ENCODE data around the gene NPAS4. TPM values are rescaled to one million over a fixed set of nuclear protein-coding genes. Genes with fewer than 3 reads are reported as not detected.

NPAS4 gene
- total RNA-seq, 1 experiment from 2014 or later, result 0.79 TPM

DNA sequence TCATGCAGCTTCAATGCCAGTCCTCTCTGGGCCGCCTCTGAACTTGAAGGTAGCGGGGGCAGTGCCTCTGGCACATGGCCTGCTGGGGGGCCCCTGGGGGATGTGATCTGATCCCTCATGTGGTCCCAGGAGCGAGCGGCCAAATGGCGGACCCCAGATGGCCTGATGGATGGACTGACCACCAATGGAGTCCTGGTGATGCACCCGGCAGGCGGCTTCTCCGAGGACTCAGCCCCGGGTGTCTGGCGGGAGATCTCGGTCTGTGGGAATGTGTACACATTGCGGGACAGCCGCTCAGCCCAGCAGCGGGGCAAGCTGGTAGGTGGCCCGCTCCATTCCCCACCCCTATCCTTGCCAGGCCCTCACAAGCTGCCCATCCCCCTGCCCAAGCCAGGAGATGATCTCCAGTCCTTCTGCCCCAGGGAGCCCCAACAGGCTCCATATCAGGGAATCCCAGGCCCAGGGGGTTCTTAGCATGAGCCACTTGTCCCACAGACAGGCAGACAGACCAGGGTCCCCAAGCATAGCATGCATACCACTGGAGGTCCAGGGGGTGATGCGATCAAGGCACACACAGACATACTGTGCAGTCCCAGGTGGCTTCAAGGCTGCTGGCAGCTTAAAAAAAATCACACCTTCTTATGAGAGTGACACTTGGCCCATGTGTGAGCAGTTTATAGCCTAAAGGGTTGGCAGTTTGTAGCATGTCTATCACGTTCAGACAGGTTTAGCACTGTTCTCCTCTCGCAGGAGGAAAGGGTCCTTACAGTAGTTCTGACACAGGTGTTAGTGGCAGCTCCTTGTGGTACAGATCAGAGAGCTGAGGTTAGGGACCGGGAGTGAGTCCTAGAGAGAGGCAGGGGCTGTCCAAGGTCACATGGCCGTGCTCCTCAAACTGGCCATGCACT lies 53.0 kb downstream of the NPAS4 start:
- CTCF ChIA-PET, result interaction anchor here (1.4 kb wide), 1 partner anchor 56 kb away, joined by 5 read pairs; no protein-coding TSS in a partner anchor

More for the DNA sequence above, 53.0 kb downstream of the NPAS4 start:
- ATAC-seq (no peak), DNase-seq (ENCODE audit: low spot score) (no peak)
- POLR2A ChIA-PET, result no interaction called here
- H3K27ac Mint-ChIP-seq, result no peak overlapping the region
- TF ChIP-seq ATF3 (CRISPR knock-in tag; conservative IDR thresholded peaks at IDR 0.05), result no peak
- TF ChIP-seq ZNF263 (CRISPR knock-in tag; IDR thresholded peaks at IDR 0.05; ENCODE audit: low read depth), result no peak
- no peak for TF ChIP-seq MAX (CRISPR knock-in tag; IDR thresholded peaks at IDR 0.05)
- TF ChIP-seq, protein P1, sequence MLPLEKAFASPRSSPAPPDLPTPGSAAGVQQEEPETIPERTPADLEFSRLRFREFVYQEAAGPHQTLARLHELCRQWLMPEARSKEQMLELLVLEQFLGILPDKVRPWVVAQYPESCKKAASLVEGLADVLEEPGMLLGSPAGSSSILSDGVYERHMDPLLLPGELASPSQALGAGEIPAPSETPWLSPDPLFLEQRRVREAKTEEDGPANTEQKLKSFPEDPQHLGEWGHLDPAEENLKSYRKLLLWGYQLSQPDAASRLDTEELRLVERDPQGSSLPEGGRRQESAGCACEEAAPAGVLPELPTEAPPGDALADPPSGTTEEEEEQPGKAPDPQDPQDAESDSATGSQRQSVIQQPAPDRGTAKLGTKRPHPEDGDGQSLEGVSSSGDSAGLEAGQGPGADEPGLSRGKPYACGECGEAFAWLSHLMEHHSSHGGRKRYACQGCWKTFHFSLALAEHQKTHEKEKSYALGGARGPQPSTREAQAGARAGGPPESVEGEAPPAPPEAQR (CRISPR knock-in tag; IDR thresholded peaks at IDR 0.05), result no peak
- no peak for TF ChIP-seq USF2 (CRISPR knock-in tag; IDR thresholded peaks at IDR 0.05)
- no peak for TF ChIP-seq ZNF219 (CRISPR knock-in tag; IDR thresholded peaks at IDR 0.05; ENCODE audit: borderline replicate concordance)
- no peak for TF ChIP-seq MXD4 (CRISPR knock-in tag; IDR thresholded peaks at IDR 0.05; ENCODE audit: borderline replicate concordance)
- TF ChIP-seq, protein P2, sequence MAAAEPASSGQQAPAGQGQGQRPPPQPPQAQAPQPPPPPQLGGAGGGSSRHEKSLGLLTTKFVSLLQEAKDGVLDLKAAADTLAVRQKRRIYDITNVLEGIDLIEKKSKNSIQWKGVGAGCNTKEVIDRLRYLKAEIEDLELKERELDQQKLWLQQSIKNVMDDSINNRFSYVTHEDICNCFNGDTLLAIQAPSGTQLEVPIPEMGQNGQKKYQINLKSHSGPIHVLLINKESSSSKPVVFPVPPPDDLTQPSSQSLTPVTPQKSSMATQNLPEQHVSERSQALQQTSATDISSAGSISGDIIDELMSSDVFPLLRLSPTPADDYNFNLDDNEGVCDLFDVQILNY (CRISPR knock-in tag; IDR thresholded peaks at IDR 0.05), result no peak
- no peak for TF ChIP-seq PRDM15 (CRISPR knock-in tag; IDR thresholded peaks at IDR 0.05)
- no peak for TF ChIP-seq NR1H2 (CRISPR knock-in tag; IDR thresholded peaks at IDR 0.05)
- H3K27me3 Mint-ChIP-seq (ENCODE audit: low read depth), result no peaks in the 10 kb centered on the region
- no peaks in the 10 kb centered on the region for H3K9me3 Mint-ChIP-seq
- peaks cover 34% of the 10 kb centered on the region for H3K4me1 Mint-ChIP-seq
- no peak overlapping the region for H3K4me3 Mint-ChIP-seq
- peaks cover 2% of the 10 kb centered on the region; the same call in 1 of the 2 replicates for H3K36me3 Mint-ChIP-seq
